IMR-90 (cell line): ENCODE results near the gene SNAP25. TPM values are rescaled to one million over a fixed set of nuclear protein-coding genes. Genes with fewer than 3 reads are reported as not detected.
A peak's percentile ranks its signal among the peaks of the same experiment; 100 is the strongest.

Source experiments
- ATAC-seq: fragments of 200-7000 bp; cut with Tn5 transposase; 2 replicates; pipeline ENCODE4 v1.9.1; 2020; ENCODE audit warnings: low read depth, mild to moderate bottlenecking, moderate library complexity
- BruUV-seq: library from RNA; stranded (reverse); fragments of 400-500 nt; replicated peaks from 2 replicates; lab custom pipeline; 2021; lab: Mats Ljungman, UMichigan
- CTCF ChIA-PET: fragments of 300-600 bp; formaldehyde crosslinking; extraction: SDS; loops from one replicate; lab custom pipeline; 2021; ENCODE audit warnings: antibody characterized with exemption; lab: Yijun Ruan, JAX
- POLR2A ChIA-PET: fragments of 300-600 bp; sonication (Branson Sonifier 250); formaldehyde crosslinking; loops from one replicate; lab custom pipeline; 2022; ENCODE audit warnings: antibody characterized with exemption; ENCODE audit not compliant: unreplicated experiment; lab: Charles Lee
- DNase-seq: peaks from one replicate; pipeline ENCODE4 v3.0.0; 2013
- H2AFZ ChIP-seq: replicated peaks from 2 replicates; pipeline ENCODE3; 2013; ENCODE audit warnings: low read length, mild to moderate bottlenecking; ENCODE audit not compliant: poor library complexity
- H2AK5ac ChIP-seq: 2 replicates; pipeline ENCODE4 v1.6.1; 2013; ENCODE audit warnings: low read depth, low read length, inconsistent platforms
- H2AK9ac ChIP-seq: replicated peaks from 2 replicates; pipeline ENCODE3; 2013; ENCODE audit warnings: mild to moderate bottlenecking, low read depth, low read length, moderate library complexity; ENCODE audit not compliant: poor library complexity
- H2BK120ac ChIP-seq: 2 replicates; pipeline ENCODE4 v1.6.1; 2013; ENCODE audit warnings: low read depth, low read length, inconsistent platforms
- H2BK15ac ChIP-seq: 3 replicates; pipeline ENCODE4 v1.6.1; 2013; ENCODE audit warnings: low read depth, low read length, inconsistent platforms
- H2BK20ac ChIP-seq: 2 replicates; pipeline ENCODE4 v1.6.1; 2013; ENCODE audit warnings: low read depth, mild to moderate bottlenecking, inconsistent platforms, low read length, moderate library complexity
- H2BK5ac ChIP-seq: 2 replicates; pipeline ENCODE4 v1.6.1; 2013; ENCODE audit warnings: mild to moderate bottlenecking, low read depth, low read length, inconsistent platforms; ENCODE audit not compliant: poor library complexity, severe bottlenecking
- H3K14ac ChIP-seq: replicated peaks from 2 replicates; pipeline ENCODE4 v1.6.1; 2013; ENCODE audit warnings: low read depth, low read length, inconsistent platforms
- H3K18ac ChIP-seq: 2 replicates; pipeline ENCODE4 v1.6.1; 2013; ENCODE audit warnings: low read depth, low read length, control low read depth
- H3K23ac ChIP-seq: 2 replicates; pipeline ENCODE4 v1.6.1; 2013; ENCODE audit warnings: low read depth, low read length, inconsistent platforms
- H3K27ac ChIP-seq: 2 replicates; pipeline ENCODE4 v1.5.1; 2013; ENCODE audit warnings: mild to moderate bottlenecking, control low read depth, low read length; ENCODE audit not compliant: insufficient read depth
- H3K27me3 ChIP-seq: 2 replicates; pipeline ENCODE4 v1.6.1; 2013; ENCODE audit warnings: low read length; ENCODE audit not compliant: control insufficient read depth, insufficient read depth
- H3K36me3 ChIP-seq: 2 replicates; pipeline ENCODE4 v1.6.1; 2013; ENCODE audit warnings: low read length, mixed read lengths; ENCODE audit not compliant: control insufficient read depth, insufficient read depth
- H3K4ac ChIP-seq: 2 replicates; pipeline ENCODE4 v1.6.1; 2013; ENCODE audit warnings: low read depth, low read length, inconsistent platforms
- H3K4me1 ChIP-seq: 2 replicates; pipeline ENCODE4 v1.6.1; 2013; ENCODE audit warnings: low read length, mixed read lengths; ENCODE audit not compliant: control insufficient read depth, insufficient read depth
- H3K4me2 ChIP-seq: 2 replicates; pipeline ENCODE4 v1.6.1; 2013; ENCODE audit warnings: low read depth, mild to moderate bottlenecking, control low read depth, low read length, moderate library complexity
- H3K4me3 ChIP-seq: 2 replicates; pipeline ENCODE4 v1.5.1; 2013; ENCODE audit warnings: low read depth, mild to moderate bottlenecking, control low read depth, low read length, moderate library complexity; ENCODE audit not compliant: insufficient read depth
- H3K56ac ChIP-seq: 2 replicates; pipeline ENCODE4 v1.6.1; 2013; ENCODE audit warnings: low read length, inconsistent platforms; ENCODE audit not compliant: insufficient read depth; ENCODE audit errors: extremely low read depth
- H3K79me1 ChIP-seq, 2 experiments: 2 replicates each; pipeline ENCODE4 v1.6.1; 2013; ENCODE audit warnings: low read length in 2 of 2, inconsistent platforms in 1 of 2, low read depth in 1 of 2
- H3K9ac ChIP-seq: 2 replicates; pipeline ENCODE4 v1.6.1; 2013; ENCODE audit warnings: low read depth, low read length, control low read depth
- H3K9me1 ChIP-seq: 2 replicates; pipeline ENCODE4 v1.6.1; 2013; ENCODE audit warnings: low read length, inconsistent platforms; ENCODE audit not compliant: insufficient read depth
- H3K9me3 ChIP-seq: 2 replicates; pipeline ENCODE4 v1.6.1; 2013; ENCODE audit warnings: low read length; ENCODE audit not compliant: control insufficient read depth, insufficient read depth
- H4K20me1 ChIP-seq: 2 replicates; pipeline ENCODE4 v1.6.1; 2013; ENCODE audit warnings: low read length, inconsistent platforms; ENCODE audit not compliant: insufficient read depth
- H4K5ac ChIP-seq: 2 replicates; pipeline ENCODE4 v1.6.1; 2013; ENCODE audit warnings: mild to moderate bottlenecking, low read depth, low read length, control low read depth
- H4K8ac ChIP-seq, 2 experiments: 2 replicates each; pipeline ENCODE4 v1.6.1; 2013; ENCODE audit warnings: low read depth in 2 of 2, low read length in 2 of 2, control low read depth in 1 of 2, inconsistent platforms in 1 of 2
- H4K91ac ChIP-seq: 2 replicates; pipeline ENCODE4 v1.6.1; 2013; ENCODE audit warnings: low read depth, low read length, inconsistent platforms; ENCODE audit not compliant: insufficient read depth
- BHLHE40 ChIP-seq: fragments of 150-350 bp; IDR thresholded peaks from 2 replicates; pipeline ENCODE4 v1.6.1; 2016; ENCODE audit warnings: mild to moderate bottlenecking, low read depth, low read length
- CEBPB ChIP-seq: IDR thresholded peaks from 2 replicates; pipeline ENCODE4 v1.6.1; 2012; ENCODE audit warnings: low read depth, low read length, improper control_type of control experiment
- CHD1 ChIP-seq: IDR thresholded peaks from 2 replicates; pipeline ENCODE4 v1.6.1; 2012; ENCODE audit warnings: low read depth, low read length, improper control_type of control experiment
- MAFK ChIP-seq: IDR thresholded peaks from 2 replicates; pipeline ENCODE4 v1.6.1; 2012; ENCODE audit warnings: low read depth, low read length, improper control_type of control experiment
- MAZ ChIP-seq: IDR thresholded peaks from 2 replicates; pipeline ENCODE4 v1.6.1; 2012; ENCODE audit warnings: low read depth, mild to moderate bottlenecking, low read length, improper control_type of control experiment, moderate library complexity, borderline replicate concordance
- MXI1 ChIP-seq: IDR thresholded peaks from 2 replicates; pipeline ENCODE4 v1.6.1; 2012; ENCODE audit warnings: low read depth, mild to moderate bottlenecking, low read length, moderate library complexity, borderline replicate concordance
- RCOR1 ChIP-seq: IDR thresholded peaks from 2 replicates; pipeline ENCODE4 v1.6.1; 2012; ENCODE audit warnings: mild to moderate bottlenecking, low read length, improper control_type of control experiment; ENCODE audit not compliant: insufficient replicate concordance
- RFX5 ChIP-seq: IDR thresholded peaks from 2 replicates; pipeline ENCODE4 v1.8.0; 2012; ENCODE audit warnings: low read depth, mild to moderate bottlenecking, low read length, moderate library complexity
- SMC3 ChIP-seq: fragments of 150-350 bp; IDR thresholded peaks from 2 replicates; pipeline ENCODE4 v1.6.1; 2016; ENCODE audit warnings: low read depth, mild to moderate bottlenecking, antibody characterized with exemption, low read length, moderate library complexity
- WGBS, 2 experiments: methylation state at CpG; one replicate each; pipeline versions ENCODE4 v1.1.5 to v1.1.7; 2013; ENCODE audit warnings: missing lambda C conversion rate in 2 of 2; ENCODE audit not compliant: insufficient read length in 1 of 2; ENCODE audit errors: extremely low coverage in 2 of 2; 5-methylcytosine and 5-hydroxymethylcytosine counted together
- dilution Hi-C: fragments of 300-500 bp; cut with HindIII; formaldehyde crosslinking; loops from one replicate; pipeline ENCODE4 v1.14.3; 2018; ENCODE audit warnings: low sequenced_read_pairs; ENCODE audit not compliant: unreplicated experiment
- in situ Hi-C: fragments of 300-500 bp; cut with MboI; formaldehyde crosslinking; loops from 3 replicates; pipeline ENCODE4 v1.14.3; 2019; ENCODE audit warnings: low sequenced_read_pairs, inconsistent platforms, mixed read lengths
- intact Hi-C: fragments of 100-400 bp; cut with micrococcal nuclease; formaldehyde crosslinking; loops from 2 replicates; pipeline ENCODE4 v1.10.0; 2022
- polyA plus RNA-seq, 3 experiments: library from polyadenylated mRNA; depleted of rRNA; stranded (reverse); fragments of >200 nt; gene quantifications; 2 replicates each; pipeline ENCODE4 v1.2.3, GENCODE V29; 2012; ENCODE audit warnings: low replicate concordance in 1 of 3
- total RNA-seq: library from RNA; depleted of rRNA; stranded (reverse); fragments of >200 nt; gene quantifications from 2 replicates; pipeline ENCODE4 v1.2.3, GENCODE V29; 2012
- TF ChIP-seq, protein P1 (sequence below): conservative IDR thresholded peaks from 2 replicates; pipeline ENCODE4 v1.5.1; 2012; ENCODE audit warnings: mild to moderate bottlenecking, low read depth, low read length, improper control_type of control experiment
- TF ChIP-seq, protein P2 (sequence below): fragments of 150-350 bp; IDR thresholded peaks from 2 replicates; pipeline ENCODE4 v1.6.1; 2017; ENCODE audit warnings: mild to moderate bottlenecking, antibody characterized with exemption, low read length, low read depth

Gene SNAP25
- total and polyA plus RNA-seq, 2 of the 4 experiments (the other 2 are of a cell fraction), result 1.1 to 2.8 TPM

DNA sequence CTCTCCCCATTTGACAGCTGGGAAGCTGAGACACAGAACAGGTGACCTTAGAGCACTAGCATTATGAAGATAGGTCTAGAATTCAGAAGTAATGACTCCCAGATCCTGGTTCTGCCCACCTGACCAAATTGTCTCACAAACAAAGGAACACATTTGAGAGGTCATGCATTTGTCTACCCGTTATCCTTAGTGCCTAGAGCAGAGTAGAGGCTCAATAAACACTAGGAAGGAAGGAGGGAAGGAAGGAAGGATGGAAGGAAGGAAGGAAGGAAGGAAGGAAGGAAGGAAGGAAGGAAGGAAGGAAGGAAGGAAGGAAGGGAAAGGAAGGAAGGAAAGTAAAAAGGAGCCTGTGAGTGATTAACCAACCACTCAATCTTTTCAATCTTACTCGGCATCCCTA, 63.3 kb downstream of the SNAP25 start:
- H4K91ac ChIP-seq, result no peak overlapping the region; the same call in 1 of the 2 replicates
- DNase-seq, result no peak
- H3K56ac ChIP-seq, result no peak overlapping the region
- H2BK15ac ChIP-seq, result peak overlapping the region; percentile 84; the same call in 2 of the 3 replicates
- H3K4ac ChIP-seq, result peak overlapping the region; percentile 51
- no peak overlapping the region for H2AFZ ChIP-seq
- no peaks in the 10 kb centered on the region for H3K9me3 ChIP-seq
- H2BK5ac ChIP-seq, result peak overlapping the region; percentile 26
- no peaks in the 10 kb centered on the region for H3K9me1 ChIP-seq
- no peak overlapping the region for H3K4me2 ChIP-seq
- no peak for ATAC-seq
- peak overlapping the region; percentile 70; the same call in 1 of the 2 replicates for H2AK5ac ChIP-seq
- H3K4me3 ChIP-seq, result no peak overlapping the region
- peak overlapping the region; percentile 77 for H4K5ac ChIP-seq
- no peak overlapping the region for H2AK9ac ChIP-seq
- H2BK120ac ChIP-seq, result peak overlapping the region; percentile 86
- H3K27me3 ChIP-seq, result no peaks in the 10 kb centered on the region
- H3K18ac ChIP-seq, result peak overlapping the region; percentile 70
- H3K36me3 ChIP-seq, result peaks cover 1% of the 10 kb centered on the region; the same call in 1 of the 2 replicates
- H3K14ac ChIP-seq, result peak overlapping the region; percentile 76
- ChIA-PET POLR2A (no interaction called here), CTCF (no interaction called here)
- H4K20me1 ChIP-seq, result no peaks in the 10 kb centered on the region
- no peaks in the 10 kb centered on the region for H3K79me1 ChIP-seq
- intact Hi-C loops (no loop called here), in situ Hi-C loops (no loop called here), dilution Hi-C loops (no loop called here)
- H3K27ac ChIP-seq, result no peak overlapping the region
- peaks cover 5% of the 10 kb centered on the region for H3K4me1 ChIP-seq
- H3K9ac ChIP-seq, result no peak overlapping the region
- peak overlapping the region; percentile 74; the same call in 1 of the 2 replicates for H2BK20ac ChIP-seq
- no TSS peak for BruUV-seq
- 67% methylated on average over 1 of the region's 2 CpGs; no CpG with 5 or more reads in 1 of the 2 experiments for WGBS, 2 experiments
- TF ChIP-seq CEBPB (no peak), BHLHE40 (no peak), MXI1 (no peak), RCOR1 (no peak), RFX5 (no peak), CHD1 (no peak), MAFK (no peak), SMC3 (no peak), MAZ (no peak)
- TF ChIP-seq, protein P1, sequence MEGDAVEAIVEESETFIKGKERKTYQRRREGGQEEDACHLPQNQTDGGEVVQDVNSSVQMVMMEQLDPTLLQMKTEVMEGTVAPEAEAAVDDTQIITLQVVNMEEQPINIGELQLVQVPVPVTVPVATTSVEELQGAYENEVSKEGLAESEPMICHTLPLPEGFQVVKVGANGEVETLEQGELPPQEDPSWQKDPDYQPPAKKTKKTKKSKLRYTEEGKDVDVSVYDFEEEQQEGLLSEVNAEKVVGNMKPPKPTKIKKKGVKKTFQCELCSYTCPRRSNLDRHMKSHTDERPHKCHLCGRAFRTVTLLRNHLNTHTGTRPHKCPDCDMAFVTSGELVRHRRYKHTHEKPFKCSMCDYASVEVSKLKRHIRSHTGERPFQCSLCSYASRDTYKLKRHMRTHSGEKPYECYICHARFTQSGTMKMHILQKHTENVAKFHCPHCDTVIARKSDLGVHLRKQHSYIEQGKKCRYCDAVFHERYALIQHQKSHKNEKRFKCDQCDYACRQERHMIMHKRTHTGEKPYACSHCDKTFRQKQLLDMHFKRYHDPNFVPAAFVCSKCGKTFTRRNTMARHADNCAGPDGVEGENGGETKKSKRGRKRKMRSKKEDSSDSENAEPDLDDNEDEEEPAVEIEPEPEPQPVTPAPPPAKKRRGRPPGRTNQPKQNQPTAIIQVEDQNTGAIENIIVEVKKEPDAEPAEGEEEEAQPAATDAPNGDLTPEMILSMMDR, result no peak
- TF ChIP-seq, protein P2, sequence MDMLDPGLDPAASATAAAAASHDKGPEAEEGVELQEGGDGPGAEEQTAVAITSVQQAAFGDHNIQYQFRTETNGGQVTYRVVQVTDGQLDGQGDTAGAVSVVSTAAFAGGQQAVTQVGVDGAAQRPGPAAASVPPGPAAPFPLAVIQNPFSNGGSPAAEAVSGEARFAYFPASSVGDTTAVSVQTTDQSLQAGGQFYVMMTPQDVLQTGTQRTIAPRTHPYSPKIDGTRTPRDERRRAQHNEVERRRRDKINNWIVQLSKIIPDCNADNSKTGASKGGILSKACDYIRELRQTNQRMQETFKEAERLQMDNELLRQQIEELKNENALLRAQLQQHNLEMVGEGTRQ, result no peak
- H3K23ac ChIP-seq, result no peak overlapping the region
- peak overlapping the region in 1 of 2 experiments; percentile 57; a peak in 1 of 4 replicates for H4K8ac ChIP-seq
